Fibroblast of pulmonary artery (primary cell): ENCODE results near the gene CFLAR.

Experiments used
- DNase-seq: peaks from one replicate; pipeline ENCODE4 v3.0.0-alpha.2; 2010; ENCODE audit warnings: low read depth
- H3K4me3 ChIP-seq: replicated peaks from 2 replicates; pipeline ENCODE4 v1.5.1; 2011; ENCODE audit warnings: low read depth, mild to moderate bottlenecking, control low read depth, low read length, moderate library complexity
- TF ChIP-seq, protein P1 (sequence below): IDR thresholded peaks from 2 replicates; pipeline ENCODE4 v1.5.1; 2011; ENCODE audit warnings: mild to moderate bottlenecking, control low read depth, low read length, inconsistent platforms; ENCODE audit errors: missing control alignments

CFLAR gene

DNA sequence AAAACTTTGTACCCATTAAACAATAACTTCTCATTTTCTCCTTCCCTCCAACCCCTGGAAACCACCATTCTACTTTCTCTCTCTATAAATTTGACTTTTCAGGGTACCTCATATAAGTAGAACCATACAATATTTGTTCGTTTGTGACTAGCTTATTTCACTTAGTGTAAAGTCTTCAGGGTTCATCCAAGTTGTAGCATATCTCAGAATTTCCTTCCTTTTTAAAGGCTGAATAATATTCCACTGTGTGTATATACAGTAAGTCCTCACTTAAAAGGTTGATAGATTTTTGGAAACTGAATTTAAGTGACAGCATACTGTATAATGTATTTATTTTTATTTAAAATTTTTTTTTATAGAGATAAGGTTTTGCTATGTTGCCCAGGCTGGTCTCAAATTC lies 80.8 kb downstream of the CFLAR start:
- no peak overlapping the region for H3K4me3 ChIP-seq
- TF ChIP-seq, protein P1, sequence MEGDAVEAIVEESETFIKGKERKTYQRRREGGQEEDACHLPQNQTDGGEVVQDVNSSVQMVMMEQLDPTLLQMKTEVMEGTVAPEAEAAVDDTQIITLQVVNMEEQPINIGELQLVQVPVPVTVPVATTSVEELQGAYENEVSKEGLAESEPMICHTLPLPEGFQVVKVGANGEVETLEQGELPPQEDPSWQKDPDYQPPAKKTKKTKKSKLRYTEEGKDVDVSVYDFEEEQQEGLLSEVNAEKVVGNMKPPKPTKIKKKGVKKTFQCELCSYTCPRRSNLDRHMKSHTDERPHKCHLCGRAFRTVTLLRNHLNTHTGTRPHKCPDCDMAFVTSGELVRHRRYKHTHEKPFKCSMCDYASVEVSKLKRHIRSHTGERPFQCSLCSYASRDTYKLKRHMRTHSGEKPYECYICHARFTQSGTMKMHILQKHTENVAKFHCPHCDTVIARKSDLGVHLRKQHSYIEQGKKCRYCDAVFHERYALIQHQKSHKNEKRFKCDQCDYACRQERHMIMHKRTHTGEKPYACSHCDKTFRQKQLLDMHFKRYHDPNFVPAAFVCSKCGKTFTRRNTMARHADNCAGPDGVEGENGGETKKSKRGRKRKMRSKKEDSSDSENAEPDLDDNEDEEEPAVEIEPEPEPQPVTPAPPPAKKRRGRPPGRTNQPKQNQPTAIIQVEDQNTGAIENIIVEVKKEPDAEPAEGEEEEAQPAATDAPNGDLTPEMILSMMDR, result no peak
- no peak for DNase-seq

DNA sequence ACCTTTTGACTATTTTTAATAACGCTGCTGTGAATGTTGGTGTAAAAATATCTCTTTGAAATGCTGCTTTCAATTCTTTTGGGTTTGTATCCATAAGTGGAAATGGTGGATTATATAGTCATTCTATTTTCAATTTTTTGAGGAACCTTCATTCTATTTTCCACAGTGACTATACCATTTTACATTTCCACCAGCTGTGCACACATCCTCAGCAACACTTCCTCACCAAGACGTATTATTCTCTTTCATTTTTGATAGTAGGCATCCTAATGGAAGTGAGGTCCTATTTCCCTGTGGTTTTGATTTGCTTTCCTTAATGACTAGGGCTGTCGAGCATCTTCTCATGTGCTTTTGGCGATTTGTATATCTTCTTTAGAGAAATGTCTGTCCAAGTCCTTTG lies 81.8 kb downstream of the CFLAR start:
- no peak for DNase-seq
- TF ChIP-seq, protein P1, result no peak
- no peak overlapping the region for H3K4me3 ChIP-seq

- DNase-seq, result no peak
- TF ChIP-seq, protein P1, result no peak
- H3K4me3 ChIP-seq, result no peak overlapping the region
Observed at GRCh38 chr2:201199847-201200246, 83.9 kb downstream of the CFLAR start.

GRCh38 chr2:201200345-201200744 lies 84.4 kb downstream of the CFLAR start:
- TF ChIP-seq, protein P1, result no peak
- DNase-seq, result no peak
- no peak overlapping the region for H3K4me3 ChIP-seq

GRCh38 chr2:201201371-201201770 lies 85.4 kb downstream of the CFLAR start:
- TF ChIP-seq, protein P1, result no peak
- no peak for DNase-seq
- H3K4me3 ChIP-seq, result no peak overlapping the region

GRCh38 chr2:201203916-201204654 lies 88.1 kb downstream of the CFLAR start:
- TF ChIP-seq, protein P1, result no peak
- peak; percentile 78 for DNase-seq
- H3K4me3 ChIP-seq, result no peak overlapping the region
